HG03520 (cell line): ENCODE data around the gene ARHGAP15.
A peak's percentile ranks its signal among the peaks of the same experiment; 100 is the strongest.

Experiments used
- ATAC-seq: cut with Tn5 transposase; IDR thresholded peaks from one replicate; pipeline ENCODE4 v1.9.1; 2021; ENCODE audit warnings: mild to moderate bottlenecking, moderate library complexity; ENCODE audit not compliant: unreplicated experiment

Gene ARHGAP15

GRCh38 chr2:143165291-143165690, 36.1 kb downstream of the ARHGAP15 start:
- ATAC-seq, result no peak

GRCh38 chr2:143169105-143169504, 39.9 kb downstream of the ARHGAP15 start:
- ATAC-seq, result no peak

GRCh38 chr2:143171817-143172216, 42.6 kb downstream of the ARHGAP15 start:
- no peak for ATAC-seq

- ATAC-seq, result no peak
Measured at GRCh38 chr2:143175438-143175837, 46.2 kb downstream of the ARHGAP15 start.

GRCh38 chr2:143176606-143177005, 47.4 kb downstream of the ARHGAP15 start:
- ATAC-seq, result no peak

- peak; percentile 96 for ATAC-seq
Measured at GRCh38 chr2:143177096-143177786, 48.0 kb downstream of the ARHGAP15 start.

GRCh38 chr2:143181494-143181893, 52.3 kb downstream of the ARHGAP15 start:
- no peak for ATAC-seq

- ATAC-seq, result no peak
Measured at GRCh38 chr2:143182649-143183048, 53.4 kb downstream of the ARHGAP15 start.

- peak; percentile 88 for ATAC-seq
Measured at GRCh38 chr2:143183804-143184463, 54.7 kb downstream of the ARHGAP15 start.

GRCh38 chr2:143186876-143187275, 57.7 kb downstream of the ARHGAP15 start:
- ATAC-seq, result no peak

- no peak for ATAC-seq
Measured at GRCh38 chr2:143190431-143190830, 61.2 kb downstream of the ARHGAP15 start.

GRCh38 chr2:143192106-143192505, 62.9 kb downstream of the ARHGAP15 start:
- ATAC-seq, result no peak

- no peak for ATAC-seq
Measured at GRCh38 chr2:143192716-143193115, 63.5 kb downstream of the ARHGAP15 start.

- no peak for ATAC-seq
Measured at GRCh38 chr2:143193121-143193520, 63.9 kb downstream of the ARHGAP15 start.

- ATAC-seq, result no peak
Measured at GRCh38 chr2:143195511-143195910, 66.3 kb downstream of the ARHGAP15 start.

- ATAC-seq, result no peak
Measured at GRCh38 chr2:143204062-143204461, 74.8 kb downstream of the ARHGAP15 start.

GRCh38 chr2:143205106-143205764, 76.0 kb downstream of the ARHGAP15 start:
- peak; percentile 60 for ATAC-seq

GRCh38 chr2:143209570-143210445, 80.6 kb downstream of the ARHGAP15 start:
- ATAC-seq, result no peak

- no peak for ATAC-seq
Measured at GRCh38 chr2:143210446-143210819, 81.2 kb downstream of the ARHGAP15 start.

- no peak for ATAC-seq
Measured at GRCh38 chr2:143217512-143218115, 88.4 kb downstream of the ARHGAP15 start.

GRCh38 chr2:143218621-143219020, 89.4 kb downstream of the ARHGAP15 start:
- ATAC-seq, result no peak
